Left renal cortex interstitium (tissue), 4 donors: ENCODE results near the gene ZFTA. TPM values are rescaled to one million over a fixed set of nuclear protein-coding genes. Genes with fewer than 3 reads are reported as not detected.
A peak's percentile ranks its signal among the peaks of the same experiment; 100 is the strongest.

Experiments
- DNase-seq, 4 donors: peaks; one replicate each; pipeline ENCODE4 v3.0.0-alpha.2; 2013; ENCODE audit warnings: low read depth in 4 of 4, low spot score in 2 of 4, missing footprints in 1 of 4
- polyA plus RNA-seq, 4 donors: library from polyadenylated mRNA; unstranded; fragments of 120-200 nt; gene quantifications; one replicate each; pipeline ENCODE4 v1.2.1, GENCODE V29; 2013; ENCODE audit not compliant: insufficient read length in 4 of 4

ZFTA gene
- polyA plus RNA-seq, 4 donors = 43.3 to 54.8 (median 48.7) TPM

DNA sequence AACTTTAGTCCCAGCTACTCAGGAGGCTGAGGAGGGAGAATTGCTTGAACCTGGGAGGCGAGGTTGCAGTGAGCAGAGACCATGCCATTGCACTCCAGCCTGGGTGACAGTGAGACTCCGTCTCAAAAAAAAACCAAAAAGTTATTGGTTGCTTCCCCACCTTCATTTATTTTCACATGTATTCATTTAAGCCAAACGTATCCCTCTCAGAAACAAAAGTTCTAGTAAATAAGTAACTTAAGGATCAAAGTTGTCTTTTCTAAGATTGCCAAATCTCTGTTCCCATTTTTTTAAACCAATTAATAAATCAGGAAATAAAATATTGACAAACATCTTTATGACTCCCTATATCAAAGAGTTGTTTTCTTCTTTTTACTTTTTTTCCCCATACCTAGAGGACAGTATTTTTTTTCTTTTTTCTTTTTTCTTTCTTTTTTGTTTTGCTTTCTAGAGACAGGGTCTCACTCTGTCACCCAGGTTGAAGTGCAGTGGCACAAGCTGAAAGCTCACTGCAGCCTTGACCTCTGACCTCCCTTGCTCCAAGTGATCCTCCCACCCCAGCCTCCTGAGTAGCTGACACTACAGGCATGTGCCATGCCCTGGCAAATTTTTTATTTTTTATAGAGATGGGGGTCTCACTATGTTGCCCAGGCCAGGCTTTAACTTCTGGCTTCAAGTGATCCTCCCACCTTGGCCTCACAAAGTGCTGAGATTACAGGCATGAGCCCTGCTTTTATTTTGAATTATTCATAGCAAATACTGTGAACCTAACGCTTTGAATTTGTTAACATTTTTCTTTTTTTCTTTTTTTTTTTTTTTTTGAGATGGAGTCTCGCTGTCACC lies 11.4 kb downstream of the ZFTA start:
- no peak for DNase-seq

DNA sequence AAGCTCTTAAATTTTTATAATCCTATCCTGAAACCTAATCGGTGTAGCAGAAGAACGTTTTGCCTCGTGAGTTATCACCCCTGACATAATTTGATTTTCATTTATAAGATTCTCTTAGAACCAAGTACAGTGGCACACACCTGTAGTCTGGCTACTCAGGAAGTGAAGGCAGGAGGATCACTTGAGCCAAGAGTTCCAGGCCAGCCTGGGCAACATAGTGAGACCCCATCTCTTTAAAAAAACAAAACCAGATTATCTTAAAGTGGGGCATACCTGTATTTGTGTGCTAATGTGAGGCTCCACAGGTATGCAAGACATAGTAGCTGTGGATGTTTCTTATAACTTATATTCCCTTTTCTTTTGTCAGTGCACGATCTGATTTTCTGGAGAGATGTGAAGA lies 19.0 kb downstream of the ZFTA start:
- DNase-seq = no peak

DNA sequence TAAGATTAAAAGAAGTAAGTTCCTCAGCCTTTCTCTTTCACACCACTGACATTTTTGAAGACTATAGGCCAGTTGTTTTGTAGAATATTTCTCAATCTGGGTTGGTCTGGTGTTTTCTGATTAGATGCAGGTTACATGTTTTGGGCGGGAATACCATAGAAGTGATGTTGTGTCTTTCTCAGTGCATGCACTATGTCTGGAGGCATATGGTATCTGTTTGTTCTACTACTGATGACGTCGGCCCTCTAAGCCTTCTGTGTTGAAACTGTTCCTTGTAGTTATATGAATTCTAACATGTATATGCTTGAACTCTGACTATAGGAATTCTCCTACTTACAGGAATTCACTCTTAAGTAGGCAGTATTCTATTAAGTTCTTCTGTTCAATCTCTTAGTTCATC lies 21.6 kb downstream of the ZFTA start:
- no peak for DNase-seq

DNA sequence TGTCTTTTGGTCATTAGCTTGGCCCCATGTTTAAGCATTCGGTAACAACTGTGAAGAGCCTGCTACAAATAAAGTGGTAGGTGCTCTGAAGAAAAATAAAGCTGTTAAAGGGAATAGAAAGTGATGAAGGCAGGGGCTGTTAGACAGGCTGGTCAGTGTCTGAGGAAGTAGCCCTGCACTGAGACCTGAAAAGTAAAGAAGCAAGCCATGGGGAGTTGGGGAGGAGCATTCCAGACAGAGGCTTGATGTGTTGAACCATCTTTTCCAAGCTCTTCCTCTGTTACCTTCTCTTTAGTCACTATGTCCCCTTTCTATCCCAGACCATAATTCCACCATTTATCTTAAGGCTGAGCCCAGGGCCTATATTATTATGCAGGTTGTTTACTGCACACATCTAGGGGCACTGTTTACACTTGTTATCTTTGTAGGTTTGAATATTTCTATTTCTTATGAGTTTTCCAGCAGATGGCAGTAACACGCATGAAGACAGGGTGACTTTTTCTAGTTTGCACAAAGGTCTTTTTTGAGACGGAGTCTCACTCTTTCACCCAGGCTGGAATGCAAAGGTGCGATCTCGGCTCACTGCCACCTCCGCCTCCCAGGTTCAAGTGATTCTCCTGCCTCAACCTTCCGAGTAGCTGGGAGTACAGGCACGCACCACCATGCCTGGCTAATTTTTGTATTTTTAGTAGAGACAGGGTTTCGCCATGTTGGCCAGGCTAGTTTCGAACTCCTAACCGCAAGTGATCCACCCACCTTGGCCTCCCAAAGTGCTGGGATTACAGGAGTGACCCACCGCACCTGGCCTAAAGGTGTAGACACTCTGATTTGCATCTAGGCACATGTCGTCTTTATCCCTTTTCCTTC lies 23.0 kb downstream of the ZFTA start:
- DNase-seq = no peak

DNA sequence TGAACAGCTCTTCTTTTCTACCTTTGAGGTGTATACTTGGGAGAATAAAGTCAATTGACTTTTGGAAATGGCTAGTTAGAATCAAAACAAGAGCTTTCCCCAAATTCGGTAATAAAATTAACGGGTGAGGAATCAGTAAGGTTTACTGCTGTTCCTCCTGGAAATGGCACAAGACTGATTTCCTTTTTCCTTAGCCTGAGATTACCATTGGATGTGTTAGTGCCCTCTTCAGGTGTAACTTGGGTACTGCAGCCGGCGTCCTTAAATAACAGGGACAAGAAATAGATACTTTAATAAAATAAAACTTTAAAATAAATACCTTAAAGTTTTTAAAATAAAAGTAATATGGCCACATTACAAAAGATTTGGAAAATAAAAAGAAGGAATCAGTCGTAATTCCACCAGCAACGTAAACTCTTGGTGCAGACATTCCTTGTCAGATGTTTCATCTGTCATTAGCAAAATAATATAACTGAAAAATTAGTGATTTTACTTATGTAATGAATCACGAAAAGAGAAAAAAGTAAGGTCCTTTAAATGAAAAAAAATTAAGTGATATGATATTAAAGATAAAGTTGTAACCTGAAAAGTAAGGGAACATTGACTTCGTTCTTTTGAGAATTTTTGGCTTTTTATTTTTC lies 29.7 kb downstream of the ZFTA start:
- peak in 2 of 4 donors; percentile 48 to 64 for DNase-seq

DNA sequence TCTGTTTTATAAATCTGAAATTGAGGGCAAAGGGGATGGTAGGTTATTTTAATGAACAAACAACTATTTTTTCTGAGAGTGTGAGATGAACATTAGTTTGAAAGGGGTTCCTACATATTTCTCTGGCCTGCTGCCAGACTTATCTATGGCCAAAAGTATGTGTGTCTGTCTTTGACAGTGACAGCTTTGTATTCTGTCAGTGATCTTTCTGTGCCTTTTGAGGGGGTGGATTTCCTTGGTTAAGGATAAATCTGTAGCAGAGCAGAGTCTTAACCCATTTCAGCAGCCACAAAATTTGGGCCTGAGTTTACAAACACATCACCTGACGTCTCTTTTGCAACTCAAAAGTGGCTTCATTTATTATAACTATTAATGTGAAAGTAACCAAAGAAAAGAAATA lies 30.9 kb downstream of the ZFTA start:
- no peak for DNase-seq

DNA sequence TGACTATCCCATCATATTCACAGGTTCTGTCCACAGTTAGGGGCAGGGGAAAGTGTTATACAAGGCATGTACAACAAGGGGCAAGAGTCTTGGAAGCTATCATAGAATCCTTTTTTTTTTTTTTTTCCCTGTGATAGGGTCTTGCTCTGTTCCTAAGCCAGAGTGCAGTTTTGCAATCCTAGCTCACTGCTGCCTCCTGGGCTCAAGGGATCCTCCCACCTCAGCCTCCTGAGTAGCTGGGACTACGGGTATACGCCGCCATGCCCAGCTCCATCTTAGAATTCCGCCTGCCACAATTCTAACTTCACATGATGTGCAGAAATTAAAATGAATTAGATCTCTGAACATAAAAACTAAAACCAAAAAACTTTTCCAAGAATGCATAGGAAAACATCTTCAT lies 31.7 kb downstream of the ZFTA start:
- no peak for DNase-seq

DNA sequence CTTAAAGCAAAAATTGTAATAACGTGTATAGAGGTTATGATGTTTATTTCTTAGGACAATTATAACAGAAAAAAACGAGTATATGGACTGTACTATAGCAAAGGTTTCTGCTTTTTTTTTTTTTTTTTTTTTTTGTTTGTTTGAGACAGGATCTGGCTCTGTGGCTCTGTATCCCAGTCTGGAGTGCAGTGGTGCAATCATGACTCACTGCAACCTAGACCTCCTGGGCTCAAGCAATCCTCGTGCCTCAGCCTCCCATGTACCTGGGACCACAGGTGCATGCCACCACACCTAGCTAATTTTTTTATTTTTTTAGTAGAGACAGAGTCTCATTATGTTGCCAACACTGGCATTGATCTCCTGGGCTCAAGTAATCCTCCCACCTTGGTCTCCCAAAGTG lies 39.2 kb downstream of the ZFTA start:
- DNase-seq = no peak

- no peak for DNase-seq
Observed at GRCh38 chr11:63720611-63721010, 48.0 kb downstream of the ZFTA start.

GRCh38 chr11:63719987-63720386 lies 48.6 kb downstream of the ZFTA start:
- DNase-seq = no peak

DNA sequence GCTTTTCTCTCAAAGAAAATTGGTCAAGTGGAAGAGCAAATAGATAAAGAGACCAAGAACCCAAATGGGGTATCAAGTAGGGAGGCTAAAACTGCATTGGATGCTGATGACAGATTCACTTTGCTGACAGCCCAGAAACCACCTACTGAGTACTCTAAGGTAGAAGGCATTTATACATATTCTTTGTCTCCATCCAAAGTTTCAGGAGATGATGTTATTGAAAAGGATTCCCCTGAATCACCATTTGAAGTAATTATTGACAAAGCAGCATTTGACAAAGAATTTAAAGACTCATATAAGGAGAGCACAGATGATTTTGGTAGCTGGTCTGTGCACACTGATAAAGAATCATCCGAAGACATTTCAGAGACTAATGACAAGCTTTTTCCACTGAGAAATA lies 49.6 kb downstream of the ZFTA start:
- no peak for DNase-seq

Other genes with a start within 250 kb of the ZFTA start
- gene PLAAT4, start 232.0 kb downstream of the ZFTA start, polyA plus RNA-seq = 10 to 100 TPM in 3 of 4 donors, 1 to 10 TPM in 1; 8.5 to 14.7 (median 11.4) TPM
- gene PLAAT2, start 205.4 kb downstream of the ZFTA start, polyA plus RNA-seq = under 1 TPM in 3 of 4 donors, not detected in 1; 0.27 to 0.76 (median 0.37) TPM
- gene PLAAT3, start 154.3 kb downstream of the ZFTA start, polyA plus RNA-seq = 10 to 100 TPM; 13.5 to 20.8 (median 14.7) TPM
- 10 to 100 TPM; 15.2 to 20.0 (median 17.0) TPM for gene ATL3, start 97.4 kb downstream of the ZFTA start, polyA plus RNA-seq
- gene RTN3, start 87.3 kb downstream of the ZFTA start, polyA plus RNA-seq = 100 to 1,000 TPM; 154 to 172 (median 168) TPM
- gene SPINDOC, start 44.7 kb upstream of the ZFTA start, polyA plus RNA-seq = 10 to 100 TPM; 23.4 to 46.3 (median 37.1) TPM
- gene MARK2, start 70.3 kb upstream of the ZFTA start, polyA plus RNA-seq = 10 to 100 TPM; 30.4 to 40.4 (median 35.7) TPM
- gene RCOR2, start 148.4 kb upstream of the ZFTA start, polyA plus RNA-seq = 10 to 100 TPM in 3 of 4 donors, 1 to 10 TPM in 1; 9.7 to 17.2 (median 13.5) TPM
- 10 to 100 TPM; 23.6 to 43.0 (median 35.3) TPM for gene NAA40, start 170.2 kb upstream of the ZFTA start, polyA plus RNA-seq
- gene COX8A, start 205.8 kb upstream of the ZFTA start, polyA plus RNA-seq = 100 to 1,000 TPM; 228 to 401 (median 302) TPM
- 100 to 1,000 TPM; 101 to 110 (median 105) TPM for gene OTUB1, start 217.7 kb upstream of the ZFTA start, polyA plus RNA-seq